Keratinocyte (primary cell): Measurements from ENCODE around the gene TSHZ1. TPM values are rescaled to one million over a fixed set of nuclear protein-coding genes. Genes with fewer than 3 reads are reported as not detected.

Experiments
- DNase-seq: peaks from one replicate; pipeline ENCODE4 v3.0.0-alpha.2; 2011; ENCODE audit warnings: low read depth, missing footprints, low spot score
- FAIRE-seq: peaks from 2 replicates; lab custom pipeline; 2011; peaks lifted over from hg19 to GRCh38; lab: Jason Lieb, UNC
- H2AFZ ChIP-seq: 2 replicates; pipeline ENCODE4 v1.6.0; 2012; ENCODE audit warnings: low read length, control low read depth, inconsistent platforms; ENCODE audit not compliant: control insufficient read depth
- H3K27ac ChIP-seq: 2 replicates; pipeline ENCODE4 v1.5.1; 2011; ENCODE audit warnings: low read length; ENCODE audit not compliant: control insufficient read depth, insufficient read depth
- H3K27me3 ChIP-seq: 3 replicates; pipeline ENCODE4 v1.6.0; 2011; ENCODE audit warnings: low read length; ENCODE audit not compliant: control insufficient read depth, insufficient read depth; ENCODE audit errors: extremely low read depth
- H3K36me3 ChIP-seq, 2 experiments: 2 replicates in 1 of 2; 3 replicates in 1 of 2; pipeline ENCODE4 v1.5.1; 2011; ENCODE audit warnings: low read length in 2 of 2, mild to moderate bottlenecking in 1 of 2; ENCODE audit not compliant: control insufficient read depth in 2 of 2, insufficient read depth in 2 of 2; ENCODE audit errors: extremely low read depth in 1 of 2
- H3K4me1 ChIP-seq: 3 replicates; pipeline ENCODE4 v1.5.1; 2011; ENCODE audit warnings: low read length; ENCODE audit not compliant: control insufficient read depth, insufficient read depth; ENCODE audit errors: extremely low read depth
- H3K4me2 ChIP-seq: 3 replicates; pipeline ENCODE4 v1.6.0; 2011; ENCODE audit warnings: low read depth, low read length; ENCODE audit not compliant: control insufficient read depth, insufficient read depth; ENCODE audit errors: extremely low read depth
- H3K4me3 ChIP-seq, 3 experiments: fragments of 200-600 bp in 1 of 3; sonication (generic) in 1 of 3; 2 replicates in 2 of 3; 3 replicates in 1 of 3; pipeline ENCODE4 v1.5.1; 2011 to 2016; ENCODE audit warnings: low read length in 3 of 3, mild to moderate bottlenecking in 3 of 3, control low read depth in 2 of 3, inconsistent platforms in 1 of 3, low read depth in 1 of 3, mixed read lengths in 1 of 3, mixed run types in 1 of 3, moderate library complexity in 1 of 3; ENCODE audit not compliant: control insufficient read depth in 2 of 3, insufficient read depth in 2 of 3; ENCODE audit errors: extremely low read depth in 1 of 3
- H3K79me2 ChIP-seq: 2 replicates; pipeline ENCODE4 v1.6.0; 2012; ENCODE audit warnings: low read length; ENCODE audit not compliant: control insufficient read depth, insufficient read depth
- H3K9ac ChIP-seq: 3 replicates; pipeline ENCODE4 v1.6.0; 2011; ENCODE audit warnings: low read length; ENCODE audit not compliant: control insufficient read depth, insufficient read depth; ENCODE audit errors: extremely low read depth
- H3K9me1 ChIP-seq: 3 replicates; pipeline ENCODE4 v1.6.0; 2011; ENCODE audit warnings: low read length; ENCODE audit not compliant: control insufficient read depth, insufficient read depth; ENCODE audit errors: extremely low read depth
- H3K9me3 ChIP-seq: 2 replicates; pipeline ENCODE4 v1.5.1; 2012; ENCODE audit warnings: low read depth, low read length; ENCODE audit not compliant: control insufficient read depth
- H4K20me1 ChIP-seq: 3 replicates; pipeline ENCODE4 v1.6.0; 2011; ENCODE audit warnings: low read length; ENCODE audit not compliant: control insufficient read depth, insufficient read depth; ENCODE audit errors: extremely low read depth
- EZH2 ChIP-seq: IDR thresholded peaks from one replicate; pipeline ENCODE4 v1.6.1; 2012; ENCODE audit warnings: inconsistent platforms, mild to moderate bottlenecking, low read length, moderate library complexity
- dilution Hi-C: fragments of 300-500 bp; cut with MboI; formaldehyde crosslinking; loops from one replicate; pipeline ENCODE4 v1.7.0; 2020; ENCODE audit warnings: low sequenced_read_pairs; ENCODE audit not compliant: extremely low pct_ligation_motif_present
- polyA plus RNA-seq, 5 experiments: library from polyadenylated mRNA; depleted of rRNA in 3 of 5; stranded (reverse) in 3 of 5; stranded (forward) in 1 of 5; unstranded in 1 of 5; fragments of >200 nt; gene quantifications; 1 replicate in 1 of 5; 2 replicates in 3 of 5; 3 replicates in 1 of 5; pipeline versions ENCODE4 v1.2.1 to v1.2.3, GENCODE V29; 2011 to 2012; ENCODE audit warnings: missing spikeins in 2 of 5, low read depth in 1 of 5, low replicate concordance in 1 of 5
- TF ChIP-seq, protein P1 (sequence below), 3 experiments: IDR thresholded peaks in 1 of 3; conservative IDR thresholded peaks in 1 of 3; optimal IDR thresholded peaks in 1 of 3; 2 replicates in 2 of 3; 3 replicates in 1 of 3; pipeline versions ENCODE3 to v1.5.1; 2011; ENCODE audit warnings: low read length in 3 of 3, mild to moderate bottlenecking in 3 of 3, moderate library complexity in 2 of 3, control low read depth in 1 of 3, inconsistent platforms in 1 of 3; ENCODE audit not compliant: insufficient read depth in 2 of 3; ENCODE audit errors: extremely low read depth in 1 of 3

The TSHZ1 gene
- polyA plus RNA-seq, 1 donor (not counting 4 experiments of a cell fraction or from before 2014, with no cell fraction given), result 2.2 TPM

DNA sequence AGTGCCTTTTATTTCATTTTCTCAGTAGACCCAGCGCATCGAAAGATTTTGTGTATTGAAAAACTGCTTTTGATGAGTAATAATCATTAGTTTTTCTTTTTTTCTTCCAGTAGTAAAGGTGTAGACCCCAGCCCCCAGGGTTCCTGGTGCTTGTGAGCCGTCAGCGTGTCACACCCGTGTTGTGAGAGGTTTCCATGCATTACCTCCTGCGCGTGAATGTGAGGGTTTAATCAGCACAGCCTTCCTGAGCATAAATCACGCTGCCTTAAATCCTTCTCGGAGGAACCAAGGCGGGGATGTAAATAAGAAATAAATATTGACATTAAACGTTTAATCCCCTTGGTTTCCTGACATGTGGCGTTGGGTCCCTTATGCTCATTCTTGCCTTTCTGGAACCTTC lies 24.3 kb downstream of the TSHZ1 start:
- no peak overlapping the region for H3K27ac ChIP-seq
- H3K9me3 ChIP-seq, result no peaks in the 10 kb centered on the region
- DNase-seq, result no peak
- H3K4me1 ChIP-seq, result peaks cover 4% of the 10 kb centered on the region
- H2AFZ ChIP-seq, result no peak overlapping the region
- FAIRE-seq, result no peak
- TF ChIP-seq, protein P1, sequence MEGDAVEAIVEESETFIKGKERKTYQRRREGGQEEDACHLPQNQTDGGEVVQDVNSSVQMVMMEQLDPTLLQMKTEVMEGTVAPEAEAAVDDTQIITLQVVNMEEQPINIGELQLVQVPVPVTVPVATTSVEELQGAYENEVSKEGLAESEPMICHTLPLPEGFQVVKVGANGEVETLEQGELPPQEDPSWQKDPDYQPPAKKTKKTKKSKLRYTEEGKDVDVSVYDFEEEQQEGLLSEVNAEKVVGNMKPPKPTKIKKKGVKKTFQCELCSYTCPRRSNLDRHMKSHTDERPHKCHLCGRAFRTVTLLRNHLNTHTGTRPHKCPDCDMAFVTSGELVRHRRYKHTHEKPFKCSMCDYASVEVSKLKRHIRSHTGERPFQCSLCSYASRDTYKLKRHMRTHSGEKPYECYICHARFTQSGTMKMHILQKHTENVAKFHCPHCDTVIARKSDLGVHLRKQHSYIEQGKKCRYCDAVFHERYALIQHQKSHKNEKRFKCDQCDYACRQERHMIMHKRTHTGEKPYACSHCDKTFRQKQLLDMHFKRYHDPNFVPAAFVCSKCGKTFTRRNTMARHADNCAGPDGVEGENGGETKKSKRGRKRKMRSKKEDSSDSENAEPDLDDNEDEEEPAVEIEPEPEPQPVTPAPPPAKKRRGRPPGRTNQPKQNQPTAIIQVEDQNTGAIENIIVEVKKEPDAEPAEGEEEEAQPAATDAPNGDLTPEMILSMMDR (optimal IDR thresholded peaks at IDR 0.05 in 1 of 3, IDR thresholded peaks at IDR 0.05 in 1 of 3, conservative IDR thresholded peaks at IDR 0.05 in 1 of 3; ENCODE audit: extremely low read depth in 1 of 3, insufficient read depth in 2 of 3, low read length in 3 of 3), result no peak
- TF ChIP-seq EZH2, result no peak
- no peaks in the 10 kb centered on the region for H3K79me2 ChIP-seq
- H3K4me2 ChIP-seq, result no peak overlapping the region
- H3K9me1 ChIP-seq, result peaks cover 3% of the 10 kb centered on the region
- no peak overlapping the region for H3K9ac ChIP-seq
- no peak overlapping the region for H3K4me3 ChIP-seq
- no peaks in the 10 kb centered on the region for H3K36me3 ChIP-seq
- H3K27me3 ChIP-seq, result no peaks in the 10 kb centered on the region
- H4K20me1 ChIP-seq, result no peaks in the 10 kb centered on the region
- dilution Hi-C loops, result no loop called here

DNA sequence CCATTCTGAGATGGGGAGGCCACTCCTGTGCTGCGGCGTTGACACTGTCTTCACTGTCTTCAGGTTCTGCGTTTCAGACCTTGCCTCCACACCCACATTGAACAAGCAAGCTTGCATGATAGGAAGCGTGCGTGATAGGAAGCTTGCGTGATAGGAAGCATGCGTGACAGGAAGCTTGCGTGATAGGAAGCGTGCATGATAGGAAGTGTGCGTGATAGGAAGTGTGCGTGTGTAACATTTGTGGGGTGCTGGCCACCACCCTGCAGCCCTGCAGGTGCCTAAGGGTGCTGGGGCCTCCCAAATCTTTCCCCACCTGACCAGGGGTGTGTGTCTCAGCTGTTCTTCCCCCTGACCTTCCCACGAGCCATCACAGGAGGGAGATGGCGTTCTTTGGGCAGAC lies 25.3 kb downstream of the TSHZ1 start:
- dilution Hi-C loops, result no loop called here

More for the DNA sequence above, 25.3 kb downstream of the TSHZ1 start:
- FAIRE-seq, result no peak
- Histone ChIP-seq H3K27me3 (no peaks in the 10 kb centered on the region), H2AFZ (no peak overlapping the region), H3K9me3 (no peaks in the 10 kb centered on the region), H3K4me1 (peaks cover 4% of the 10 kb centered on the region), H3K36me3 (no peaks in the 10 kb centered on the region), H3K27ac (no peak overlapping the region), H3K9me1 (peaks cover 3% of the 10 kb centered on the region), H3K79me2 (no peaks in the 10 kb centered on the region), H3K4me3 (no peak overlapping the region), H3K9ac (no peak overlapping the region), H3K4me2 (no peak overlapping the region), H4K20me1 (no peaks in the 10 kb centered on the region)
- DNase-seq, result no peak
- TF ChIP-seq, protein P1 (optimal IDR thresholded peaks at IDR 0.05 in 1 of 3, IDR thresholded peaks at IDR 0.05 in 1 of 3, conservative IDR thresholded peaks at IDR 0.05 in 1 of 3; ENCODE audit: extremely low read depth in 1 of 3, insufficient read depth in 2 of 3, low read length in 3 of 3), result no peak
- no peak for TF ChIP-seq EZH2
